ENCODE data around the gene RGS7. TPM values are rescaled to one million over a fixed set of nuclear protein-coding genes. Genes with fewer than 3 reads are reported as not detected.

RGS7 gene
- total RNA-seq, 1 donor from 2014 or later, result 0.18 TPM

GRCh38 chr1:240999826-241000225, 357.2 kb downstream of the RGS7 start:
- H3K27me3 Mint-ChIP-seq (ENCODE audit: low read depth, unreplicated experiment), result no peaks in the 10 kb centered on the region
- Histone ChIP-seq H4K20me1 (ENCODE audit: insufficient read depth, low read length) (no peaks in the 10 kb centered on the region), H3K36me3 (ENCODE audit: insufficient read depth, low read length) (no peaks in the 10 kb centered on the region), H3K4me3 (ENCODE audit: insufficient read depth, low read depth, low read length) (no peak overlapping the region), H3K4me2 (ENCODE audit: low read length) (no peak overlapping the region), H3K9me3 (ENCODE audit: insufficient read depth, low read depth, low read length) (no peaks in the 10 kb centered on the region), H3K27me3 (ENCODE audit: insufficient read depth, low read length) (no peaks in the 10 kb centered on the region), H3K9ac (ENCODE audit: low read length) (no peak overlapping the region), H3K79me2 (ENCODE audit: insufficient read depth, low read length) (no peaks in the 10 kb centered on the region), H2AFZ (ENCODE audit: low read depth, low read length) (no peak overlapping the region), H3K4me1 (ENCODE audit: insufficient read depth, low read length) (no peaks in the 10 kb centered on the region), H3K27ac (ENCODE audit: low read depth, low read length) (no peak overlapping the region)
- H3K36me3 Mint-ChIP-seq (ENCODE audit: low read depth, unreplicated experiment), result no peaks in the 10 kb centered on the region
- FAIRE-seq (no peak), DNase-seq (ENCODE audit: low read depth) (no peak)
- H3K27ac Mint-ChIP-seq (ENCODE audit: unreplicated experiment), result no peak overlapping the region
- no peak for TF ChIP-seq EZH2 (IDR thresholded peaks at IDR 0.05; ENCODE audit: insufficient read depth, low read length)
- no peak for TF ChIP-seq CTCF (IDR thresholded peaks at IDR 0.05; ENCODE audit: insufficient read depth, low read depth, low read length)
- peaks cover 6% of the 10 kb centered on the region for H3K4me1 Mint-ChIP-seq (ENCODE audit: low read depth, unreplicated experiment)
- no peaks in the 10 kb centered on the region for H3K9me3 Mint-ChIP-seq (ENCODE audit: unreplicated experiment)
- no peak overlapping the region for H3K4me3 Mint-ChIP-seq (ENCODE audit: unreplicated experiment)

- Mint-ChIP-seq H3K36me3 (ENCODE audit: low read depth, unreplicated experiment) (no peaks in the 10 kb centered on the region), H3K27me3 (ENCODE audit: low read depth, unreplicated experiment) (no peaks in the 10 kb centered on the region), H3K4me1 (ENCODE audit: low read depth, unreplicated experiment) (peaks cover 6% of the 10 kb centered on the region), H3K9me3 (ENCODE audit: unreplicated experiment) (no peaks in the 10 kb centered on the region), H3K27ac (ENCODE audit: unreplicated experiment) (peak overlapping the region; percentile 70), H3K4me3 (ENCODE audit: unreplicated experiment) (no peak overlapping the region)
- DNase-seq (ENCODE audit: low read depth) (no peak), FAIRE-seq (no peak)
- H3K4me2 ChIP-seq (ENCODE audit: low read length), result peak overlapping the region; percentile 28
- no peaks in the 10 kb centered on the region for H3K4me1 ChIP-seq (ENCODE audit: insufficient read depth, low read length)
- H3K4me3 ChIP-seq (ENCODE audit: insufficient read depth, low read depth, low read length), result no peak overlapping the region
- no peaks in the 10 kb centered on the region for H3K36me3 ChIP-seq (ENCODE audit: insufficient read depth, low read length)
- TF ChIP-seq EZH2 (IDR thresholded peaks at IDR 0.05; ENCODE audit: insufficient read depth, low read length) (no peak), CTCF (IDR thresholded peaks at IDR 0.05; ENCODE audit: insufficient read depth, low read depth, low read length) (no peak)
- H2AFZ ChIP-seq (ENCODE audit: low read depth, low read length), result no peak overlapping the region
- H3K9me3 ChIP-seq (ENCODE audit: insufficient read depth, low read depth, low read length), result no peaks in the 10 kb centered on the region
- peak overlapping the region; percentile 19 for H3K27ac ChIP-seq (ENCODE audit: low read depth, low read length)
- H3K9ac ChIP-seq (ENCODE audit: low read length), result no peak overlapping the region
- H4K20me1 ChIP-seq (ENCODE audit: insufficient read depth, low read length), result no peaks in the 10 kb centered on the region
- no peaks in the 10 kb centered on the region for H3K79me2 ChIP-seq (ENCODE audit: insufficient read depth, low read length)
- H3K27me3 ChIP-seq (ENCODE audit: insufficient read depth, low read length), result no peaks in the 10 kb centered on the region
Measured at GRCh38 chr1:240998441-240999015, 358.5 kb downstream of the RGS7 start.

DNA sequence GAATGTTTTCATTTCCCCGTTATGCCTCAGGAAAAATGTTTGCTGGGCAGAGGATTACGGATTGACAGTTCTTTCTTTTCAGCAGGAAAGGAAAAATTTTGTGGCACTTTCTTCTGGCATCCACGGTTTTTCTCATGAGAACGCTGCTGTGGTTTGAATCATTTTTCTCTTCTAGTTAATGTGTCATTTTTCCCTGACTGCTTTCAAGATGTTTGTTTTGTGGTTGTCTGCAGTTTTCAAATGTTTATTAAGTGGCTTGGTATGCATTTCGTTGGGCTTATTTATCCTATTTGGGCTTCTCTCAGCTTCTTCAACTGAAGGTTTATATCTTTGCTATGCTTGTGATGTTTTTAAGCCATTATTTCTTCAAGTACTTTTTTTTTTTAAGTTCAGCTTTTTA, 359.0 kb downstream of the RGS7 start:
- FAIRE-seq, result no peak
- H3K9me3 Mint-ChIP-seq (ENCODE audit: unreplicated experiment), result no peaks in the 10 kb centered on the region
- TF ChIP-seq CTCF (IDR thresholded peaks at IDR 0.05; ENCODE audit: insufficient read depth, low read depth, low read length) (no peak), EZH2 (IDR thresholded peaks at IDR 0.05; ENCODE audit: insufficient read depth, low read length) (no peak)
- Histone ChIP-seq H4K20me1 (ENCODE audit: insufficient read depth, low read length) (no peaks in the 10 kb centered on the region), H3K79me2 (ENCODE audit: insufficient read depth, low read length) (no peaks in the 10 kb centered on the region), H3K9me3 (ENCODE audit: insufficient read depth, low read depth, low read length) (no peaks in the 10 kb centered on the region), H2AFZ (ENCODE audit: low read depth, low read length) (no peak overlapping the region), H3K4me1 (ENCODE audit: insufficient read depth, low read length) (no peaks in the 10 kb centered on the region), H3K36me3 (ENCODE audit: insufficient read depth, low read length) (no peaks in the 10 kb centered on the region), H3K27me3 (ENCODE audit: insufficient read depth, low read length) (no peaks in the 10 kb centered on the region), H3K9ac (ENCODE audit: low read length) (no peak overlapping the region), H3K4me3 (ENCODE audit: insufficient read depth, low read depth, low read length) (no peak overlapping the region), H3K4me2 (ENCODE audit: low read length) (peak overlapping the region; percentile 28), H3K27ac (ENCODE audit: low read depth, low read length) (peak overlapping the region; percentile 2)
- H3K27me3 Mint-ChIP-seq (ENCODE audit: low read depth, unreplicated experiment), result no peaks in the 10 kb centered on the region
- H3K4me3 Mint-ChIP-seq (ENCODE audit: unreplicated experiment), result no peak overlapping the region
- no peak overlapping the region for H3K27ac Mint-ChIP-seq (ENCODE audit: unreplicated experiment)
- H3K4me1 Mint-ChIP-seq (ENCODE audit: low read depth, unreplicated experiment), result peaks cover 6% of the 10 kb centered on the region
- H3K36me3 Mint-ChIP-seq (ENCODE audit: low read depth, unreplicated experiment), result no peaks in the 10 kb centered on the region
- peak; percentile 21 for DNase-seq (ENCODE audit: low read depth)

Measured in astrocyte (in vitro differentiated cells and primary cell).